Measurements from ENCODE around the gene F5.
A peak's percentile ranks its signal among the peaks of the same experiment; 100 is the strongest.

Gene F5

GRCh38 chr1:169588112-169588511 is 1.8 kb upstream of the F5 start:
- Histone ChIP-seq H4K8ac (ENCODE audit: low read length) (no peak overlapping the region), H3K4me3 (ENCODE audit: insufficient read depth in 1 of 2, low read depth in 1 of 2, low read length in 2 of 2) (no peak overlapping the region), H4K91ac (ENCODE audit: low read length) (no peak overlapping the region), H3K14ac (ENCODE audit: low read length in 2 of 2) (no peak overlapping the region), H3K4me1 (ENCODE audit: control insufficient read depth, insufficient read depth, low read depth, low read length) (peaks cover 4% of the 10 kb centered on the region), H2BK15ac (ENCODE audit: low read depth, poor library complexity, severe bottlenecking) (no peak overlapping the region), H3K4me2 (ENCODE audit: low read length, poor library complexity, severe bottlenecking) (no peak overlapping the region), H3K9me3 (ENCODE audit: control insufficient read depth, low read length) (no peaks in the 10 kb centered on the region), H2BK120ac (ENCODE audit: low read depth, low read length) (no peak overlapping the region), H2AFZ (ENCODE audit: low read depth, low read length) (no peak overlapping the region), H3K23ac (ENCODE audit: low read length in 2 of 2) (no peak overlapping the region), H3K27ac (ENCODE audit: low read length, poor library complexity, severe bottlenecking) (no peak overlapping the region), H2BK12ac (ENCODE audit: low read length in 2 of 2) (no peak overlapping the region), H2AK5ac (ENCODE audit: low read length, severe bottlenecking) (no peak overlapping the region), H3K79me1 (replicated peaks; ENCODE audit: low read length, poor library complexity, severe bottlenecking) (no peaks in the 10 kb centered on the region), H3K4ac (ENCODE audit: low read depth in 1 of 2, low read length in 2 of 2) (no peak overlapping the region), H3K9ac (ENCODE audit: low read length) (no peak overlapping the region), H3K27me3 (ENCODE audit: control insufficient read depth in 1 of 2, insufficient read depth in 1 of 2, low read length in 2 of 2) (peaks cover 7 to 9% of the 10 kb centered on the region in 2 experiments), H2BK5ac (ENCODE audit: low read depth, low read length, poor library complexity, severe bottlenecking) (no peak overlapping the region), H3K18ac (ENCODE audit: low read depth in 1 of 2, low read length in 2 of 2) (no peak overlapping the region), H3K36me3 (ENCODE audit: control insufficient read depth in 1 of 2, insufficient read depth in 2 of 2, low read depth in 1 of 2, low read length in 2 of 2) (no peaks in the 10 kb centered on the region)
- no peak for DNase-seq
- no CpG with 5 or more reads among the region's 1 CpG for WGBS

- H3K9ac ChIP-seq (ENCODE audit: low read length): peak overlapping the region; percentile 37
- no peak overlapping the region for H4K91ac ChIP-seq (ENCODE audit: low read length)
- H2AFZ ChIP-seq (ENCODE audit: low read depth, low read length): no peak overlapping the region
- peaks cover 4% of the 10 kb centered on the region for H3K4me1 ChIP-seq (ENCODE audit: control insufficient read depth, insufficient read depth, low read depth, low read length)
- H3K23ac ChIP-seq (ENCODE audit: low read length in 2 of 2): peak overlapping the region in 1 of 2 experiments; percentile 91
- no peaks in the 10 kb centered on the region for H3K9me3 ChIP-seq (ENCODE audit: control insufficient read depth, low read length)
- no peak overlapping the region for H2AK5ac ChIP-seq (ENCODE audit: low read length, severe bottlenecking)
- peak overlapping the region in 1 of 2 experiments; percentile 67 for H3K4me3 ChIP-seq (ENCODE audit: insufficient read depth in 1 of 2, low read depth in 1 of 2, low read length in 2 of 2)
- no peak overlapping the region for H2BK120ac ChIP-seq (ENCODE audit: low read depth, low read length)
- H3K27ac ChIP-seq (ENCODE audit: low read length, poor library complexity, severe bottlenecking): no peak overlapping the region
- H3K36me3 ChIP-seq (ENCODE audit: control insufficient read depth in 1 of 2, insufficient read depth in 2 of 2, low read depth in 1 of 2, low read length in 2 of 2): no peaks in the 10 kb centered on the region
- 33% methylated on average over 5 of the region's 5 CpGs for WGBS
- H4K8ac ChIP-seq (ENCODE audit: low read length): no peak overlapping the region
- H2BK5ac ChIP-seq (ENCODE audit: low read depth, low read length, poor library complexity, severe bottlenecking): no peak overlapping the region
- no peak overlapping the region for H2BK15ac ChIP-seq (ENCODE audit: low read depth, poor library complexity, severe bottlenecking)
- peaks cover 0 to 4% of the 10 kb centered on the region in 2 experiments for H3K27me3 ChIP-seq (ENCODE audit: control insufficient read depth in 1 of 2, insufficient read depth in 1 of 2, low read length in 2 of 2)
- DNase-seq: no peak
- H3K14ac ChIP-seq (ENCODE audit: low read length in 2 of 2): peak overlapping the region in 1 of 2 experiments; percentile 78
- H3K18ac ChIP-seq (ENCODE audit: low read depth in 1 of 2, low read length in 2 of 2): no peak overlapping the region
- H3K4ac ChIP-seq (ENCODE audit: low read depth in 1 of 2, low read length in 2 of 2): no peak overlapping the region
- H2BK12ac ChIP-seq (ENCODE audit: low read length in 2 of 2): no peak overlapping the region
- no peaks in the 10 kb centered on the region for H3K79me1 ChIP-seq (replicated peaks; ENCODE audit: low read length, poor library complexity, severe bottlenecking)
- peak overlapping the region; percentile 19 for H3K4me2 ChIP-seq (ENCODE audit: low read length, poor library complexity, severe bottlenecking)
These were observed 250 bp downstream of the F5 start for GRCh38 chr1:169586067-169586394.

DNA sequence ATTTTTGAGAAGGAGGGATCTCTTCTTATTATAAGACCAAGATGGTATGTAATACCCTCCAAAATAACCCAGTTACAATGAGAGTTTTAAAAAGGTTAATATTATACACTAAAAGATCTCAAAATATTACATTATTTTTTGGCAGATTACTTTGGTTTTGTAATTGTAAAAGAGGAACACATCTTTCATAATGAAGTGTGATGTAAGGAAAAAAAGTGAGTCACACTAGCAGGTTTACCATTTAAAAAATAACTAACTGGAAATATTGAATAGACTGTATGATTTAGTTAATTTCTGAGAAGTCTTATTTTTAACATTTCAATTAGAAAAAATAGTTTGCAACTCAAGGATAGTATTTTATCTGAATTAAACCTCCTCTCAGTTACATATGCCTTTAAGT is 1.1 kb downstream of the F5 start:
- Histone ChIP-seq H3K4ac (ENCODE audit: low read depth in 1 of 2, low read length in 2 of 2) (no peak overlapping the region), H2BK5ac (ENCODE audit: low read depth, low read length, poor library complexity, severe bottlenecking) (no peak overlapping the region), H3K9me3 (ENCODE audit: control insufficient read depth, low read length) (no peaks in the 10 kb centered on the region), H2BK12ac (ENCODE audit: low read length in 2 of 2) (no peak overlapping the region), H3K27me3 (ENCODE audit: control insufficient read depth in 1 of 2, insufficient read depth in 1 of 2, low read length in 2 of 2) (peaks cover 0 to 2% of the 10 kb centered on the region in 2 experiments), H3K4me1 (ENCODE audit: control insufficient read depth, insufficient read depth, low read depth, low read length) (peaks cover 4% of the 10 kb centered on the region), H3K4me3 (ENCODE audit: insufficient read depth in 1 of 2, low read depth in 1 of 2, low read length in 2 of 2) (no peak overlapping the region), H2AK5ac (ENCODE audit: low read length, severe bottlenecking) (no peak overlapping the region), H3K9ac (ENCODE audit: low read length) (peak overlapping the region; percentile 18), H4K91ac (ENCODE audit: low read length) (no peak overlapping the region), H3K4me2 (ENCODE audit: low read length, poor library complexity, severe bottlenecking) (no peak overlapping the region), H3K14ac (ENCODE audit: low read length in 2 of 2) (no peak overlapping the region), H3K18ac (ENCODE audit: low read depth in 1 of 2, low read length in 2 of 2) (no peak overlapping the region), H4K8ac (ENCODE audit: low read length) (no peak overlapping the region), H3K79me1 (replicated peaks; ENCODE audit: low read length, poor library complexity, severe bottlenecking) (no peaks in the 10 kb centered on the region), H3K27ac (ENCODE audit: low read length, poor library complexity, severe bottlenecking) (no peak overlapping the region), H3K23ac (ENCODE audit: low read length in 2 of 2) (no peak overlapping the region), H2BK15ac (ENCODE audit: low read depth, poor library complexity, severe bottlenecking) (no peak overlapping the region), H3K36me3 (ENCODE audit: control insufficient read depth in 1 of 2, insufficient read depth in 2 of 2, low read depth in 1 of 2, low read length in 2 of 2) (no peaks in the 10 kb centered on the region), H2BK120ac (ENCODE audit: low read depth, low read length) (no peak overlapping the region), H2AFZ (ENCODE audit: low read depth, low read length) (no peak overlapping the region)
- no peak for DNase-seq

- peaks cover 0 to 3% of the 10 kb centered on the region in 2 experiments for H3K27me3 ChIP-seq (ENCODE audit: control insufficient read depth in 1 of 2, insufficient read depth in 1 of 2, low read length in 2 of 2)
- peak overlapping the region; percentile 18 for H3K9ac ChIP-seq (ENCODE audit: low read length)
- no peak overlapping the region for H3K23ac ChIP-seq (ENCODE audit: low read length in 2 of 2)
- H3K14ac ChIP-seq (ENCODE audit: low read length in 2 of 2): no peak overlapping the region
- H3K9me3 ChIP-seq (ENCODE audit: control insufficient read depth, low read length): no peaks in the 10 kb centered on the region
- no peak overlapping the region for H3K27ac ChIP-seq (ENCODE audit: low read length, poor library complexity, severe bottlenecking)
- no peak overlapping the region for H2BK15ac ChIP-seq (ENCODE audit: low read depth, poor library complexity, severe bottlenecking)
- 74% methylated on average over 3 of the region's 4 CpGs for WGBS
- H2AFZ ChIP-seq (ENCODE audit: low read depth, low read length): no peak overlapping the region
- DNase-seq: no peak
- H3K4me1 ChIP-seq (ENCODE audit: control insufficient read depth, insufficient read depth, low read depth, low read length): peaks cover 4% of the 10 kb centered on the region
- H2BK120ac ChIP-seq (ENCODE audit: low read depth, low read length): no peak overlapping the region
- H4K8ac ChIP-seq (ENCODE audit: low read length): no peak overlapping the region
- H3K4ac ChIP-seq (ENCODE audit: low read depth in 1 of 2, low read length in 2 of 2): no peak overlapping the region
- H3K4me2 ChIP-seq (ENCODE audit: low read length, poor library complexity, severe bottlenecking): no peak overlapping the region
- no peak overlapping the region for H2BK12ac ChIP-seq (ENCODE audit: low read length in 2 of 2)
- no peak overlapping the region for H4K91ac ChIP-seq (ENCODE audit: low read length)
- H3K79me1 ChIP-seq (replicated peaks; ENCODE audit: low read length, poor library complexity, severe bottlenecking): no peaks in the 10 kb centered on the region
- no peak overlapping the region for H3K4me3 ChIP-seq (ENCODE audit: insufficient read depth in 1 of 2, low read depth in 1 of 2, low read length in 2 of 2)
- H2AK5ac ChIP-seq (ENCODE audit: low read length, severe bottlenecking): no peak overlapping the region
- no peaks in the 10 kb centered on the region for H3K36me3 ChIP-seq (ENCODE audit: control insufficient read depth in 1 of 2, insufficient read depth in 2 of 2, low read depth in 1 of 2, low read length in 2 of 2)
- no peak overlapping the region for H3K18ac ChIP-seq (ENCODE audit: low read depth in 1 of 2, low read length in 2 of 2)
- H2BK5ac ChIP-seq (ENCODE audit: low read depth, low read length, poor library complexity, severe bottlenecking): no peak overlapping the region
These were observed 1.7 kb downstream of the F5 start for GRCh38 chr1:169584483-169585144.
